OCI-LY7 (cell line): ENCODE results near the gene TMEM255B.

ENCODE experiments used
- CTCF ChIP-seq: fragments of 200-600 bp; sonication (generic); conservative IDR thresholded peaks from 2 replicates; pipeline ENCODE4 v1.5.1; 2014; ENCODE audit warnings: mild to moderate bottlenecking, antibody characterized with exemption, low read length, moderate library complexity, mixed read lengths
- EZH2phosphoT487 ChIP-seq: fragments of 200-600 bp; sonication (generic); IDR thresholded peaks from 2 replicates; pipeline ENCODE4 v1.6.1; 2018; ENCODE audit warnings: low read depth, borderline replicate concordance, mild to moderate bottlenecking, mixed run types, antibody characterized with exemption, low read length, moderate library complexity, mixed read lengths

GRCh38 chr13:113848020-113848419, 89.0 kb downstream of the TMEM255B start:
- no peak for TF ChIP-seq CTCF
- TF ChIP-seq EZH2phosphoT487 = no peak
